ENCODE measurements around the gene DLL4. TPM values are rescaled to one million over a fixed set of nuclear protein-coding genes. Genes with fewer than 3 reads are reported as not detected.
"Not testable (repeated sequence)": the region's sequence is repeated elsewhere in the genome, so short reads cannot be mapped to it uniquely, and the experiment has no call there.

DLL4 gene
- total RNA-seq, 1 donor from 2014 or later: not detected

GRCh38 chr15:40957041-40957555, 28.0 kb downstream of the DLL4 start:
- intact Hi-C loops (cut with micrococcal nuclease): no loop called here

- intact Hi-C loops (cut with micrococcal nuclease): no loop called here
Measured at GRCh38 chr15:40957581-40958051, 28.5 kb downstream of the DLL4 start.

- intact Hi-C loops (cut with micrococcal nuclease): no loop called here
Measured at GRCh38 chr15:40958146-40958545, 29.0 kb downstream of the DLL4 start.

- intact Hi-C loops (cut with micrococcal nuclease): no loop called here
Measured at GRCh38 chr15:40958723-40959122, 29.6 kb downstream of the DLL4 start.

- intact Hi-C loops (cut with micrococcal nuclease): no loop called here
Measured at GRCh38 chr15:40959331-40960141, 30.4 kb downstream of the DLL4 start.

GRCh38 chr15:40960151-40960885, 31.2 kb downstream of the DLL4 start:
- intact Hi-C loops (cut with micrococcal nuclease): no loop called here

GRCh38 chr15:40960925-40961324, 31.8 kb downstream of the DLL4 start:
- intact Hi-C loops (cut with micrococcal nuclease): no loop called here

- intact Hi-C loops (cut with micrococcal nuclease): not testable (repeated sequence)
Measured at GRCh38 chr15:40961740-40962139, 32.6 kb downstream of the DLL4 start.

GRCh38 chr15:40962317-40962716, 33.2 kb downstream of the DLL4 start:
- intact Hi-C loops (cut with micrococcal nuclease): not testable (repeated sequence)

- intact Hi-C loops (cut with micrococcal nuclease): no loop called here
Measured at GRCh38 chr15:40963201-40963600, 34.1 kb downstream of the DLL4 start.

GRCh38 chr15:40964006-40964405, 34.9 kb downstream of the DLL4 start:
- intact Hi-C loops (cut with micrococcal nuclease): no loop called here

- intact Hi-C loops (cut with micrococcal nuclease): no loop called here
Measured at GRCh38 chr15:40964634-40965033, 35.5 kb downstream of the DLL4 start.

GRCh38 chr15:40968290-40969085, 39.3 kb downstream of the DLL4 start:
- intact Hi-C loops (cut with micrococcal nuclease): no loop called here

GRCh38 chr15:40969363-40969762, 40.2 kb downstream of the DLL4 start:
- intact Hi-C loops (cut with micrococcal nuclease): no loop called here

- intact Hi-C loops (cut with micrococcal nuclease): no loop called here
Measured at GRCh38 chr15:40974879-40975278, 45.7 kb downstream of the DLL4 start.

- intact Hi-C loops (cut with micrococcal nuclease): no loop called here
Measured at GRCh38 chr15:40976819-40977218, 47.7 kb downstream of the DLL4 start.

GRCh38 chr15:40978141-40978540, 49.0 kb downstream of the DLL4 start:
- intact Hi-C loops (cut with micrococcal nuclease): no loop called here

- intact Hi-C loops (cut with micrococcal nuclease): no loop called here
Measured at GRCh38 chr15:40978562-40978961, 49.4 kb downstream of the DLL4 start.

GRCh38 chr15:40981186-40981585, 52.0 kb downstream of the DLL4 start:
- intact Hi-C loops (cut with micrococcal nuclease): no loop called here

- intact Hi-C loops (cut with micrococcal nuclease): no loop called here
Measured at GRCh38 chr15:40982855-40983254, 53.7 kb downstream of the DLL4 start.

GRCh38 chr15:40984406-40984805, 55.3 kb downstream of the DLL4 start:
- intact Hi-C loops (cut with micrococcal nuclease): no loop called here
